Cardiac muscle cell (in vitro differentiated cells and primary cell): ENCODE data around the gene COL25A1. TPM values are rescaled to one million over a fixed set of nuclear protein-coding genes. Genes with fewer than 3 reads are reported as not detected.

Source experiments
- DNase-seq, 2 donors: peaks; one replicate each; pipeline versions ENCODE4 v3.0.0 to v3.0.0-alpha.2; 2010 to 2017; ENCODE audit warnings: low read depth in 1 of 2, low spot score in 1 of 2
- H3K27ac ChIP-seq: fragments of 200-600 bp; sonication (generic); 2 replicates; pipeline ENCODE4 v1.5.1; 2016
- H3K27me3 ChIP-seq: fragments of 200-600 bp; sonication (generic); 2 replicates; pipeline ENCODE4 v1.6.0; 2016; ENCODE audit warnings: control low read depth
- H3K36me3 ChIP-seq: fragments of 200-600 bp; sonication (generic); 2 replicates; pipeline ENCODE4 v1.5.1; 2016; ENCODE audit warnings: control low read depth
- H3K4me1 ChIP-seq: fragments of 200-600 bp; sonication (generic); 2 replicates; pipeline ENCODE4 v1.8.1; 2017; ENCODE audit warnings: low read depth, mild to moderate bottlenecking, mixed run types
- H3K4me3 ChIP-seq: fragments of 200-600 bp; sonication (generic); 2 replicates; pipeline ENCODE4 v1.5.1; 2016; ENCODE audit warnings: mild to moderate bottlenecking
- H3K9me3 ChIP-seq: fragments of 200-600 bp; sonication (generic); 2 replicates; pipeline ENCODE4 v1.5.1; 2017; ENCODE audit warnings: low read depth, mild to moderate bottlenecking, control low read depth
- polyA plus RNA-seq: library from polyadenylated mRNA; unstranded; fragments of >200 nt; fragmentation: Nextera tagmentation; extraction: Ambion mirVana; gene quantifications from 2 replicates; pipeline ENCODE4 v1.2.1, GENCODE V29; 2016
- total RNA-seq: library from RNA; depleted of rRNA; stranded (reverse); fragments of >200 nt; gene quantifications from 2 replicates; pipeline ENCODE4 v1.2.3, GENCODE V29; 2016
- TF ChIP-seq, protein P1 (sequence below): IDR thresholded peaks from 2 replicates; pipeline ENCODE4 v1.5.1; 2012; ENCODE audit warnings: low read depth, mild to moderate bottlenecking, low read length

The COL25A1 gene
- total and polyA plus RNA-seq, 2 experiments from 2014 or later: 3.5 to 8.4 TPM

DNA sequence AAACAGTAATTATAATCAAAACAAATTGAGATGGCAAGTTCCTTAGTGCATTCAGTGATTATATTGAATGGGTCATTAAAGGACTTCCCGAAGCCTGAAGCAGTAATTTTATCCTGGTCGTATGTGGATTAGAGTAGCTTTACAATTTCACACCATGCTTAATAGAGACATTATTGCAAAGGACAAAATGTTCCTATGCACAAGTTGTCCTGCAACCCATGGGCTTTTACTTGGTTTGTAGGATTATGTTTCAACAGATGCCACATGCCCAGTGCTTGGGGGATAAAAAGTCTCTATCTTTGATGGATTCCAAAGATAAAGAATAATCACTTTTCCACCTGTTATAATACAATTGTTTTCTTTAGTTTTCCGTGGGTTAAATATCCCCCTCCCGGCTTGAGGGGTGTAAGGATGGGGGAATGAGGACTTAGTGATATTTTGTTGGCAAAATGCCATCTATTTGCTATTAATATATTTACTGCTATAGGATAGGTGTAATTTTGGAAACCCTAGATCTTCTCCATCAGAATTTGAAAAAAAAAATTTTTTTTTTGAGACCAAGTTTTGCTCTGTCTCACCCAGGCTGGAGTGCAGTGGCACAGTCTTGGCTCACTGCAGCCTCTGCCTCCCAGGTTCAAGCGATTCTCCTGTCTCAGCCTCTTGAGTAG is 383.1 kb downstream of the COL25A1 start:
- Histone ChIP-seq H3K9me3 (no peaks in the 10 kb centered on the region), H3K27me3 (no peaks in the 10 kb centered on the region), H3K4me3 (no peak overlapping the region), H3K27ac (no peak overlapping the region), H3K4me1 (no peaks in the 10 kb centered on the region), H3K36me3 (no peaks in the 10 kb centered on the region)
- no peak for DNase-seq
- TF ChIP-seq, protein P1, sequence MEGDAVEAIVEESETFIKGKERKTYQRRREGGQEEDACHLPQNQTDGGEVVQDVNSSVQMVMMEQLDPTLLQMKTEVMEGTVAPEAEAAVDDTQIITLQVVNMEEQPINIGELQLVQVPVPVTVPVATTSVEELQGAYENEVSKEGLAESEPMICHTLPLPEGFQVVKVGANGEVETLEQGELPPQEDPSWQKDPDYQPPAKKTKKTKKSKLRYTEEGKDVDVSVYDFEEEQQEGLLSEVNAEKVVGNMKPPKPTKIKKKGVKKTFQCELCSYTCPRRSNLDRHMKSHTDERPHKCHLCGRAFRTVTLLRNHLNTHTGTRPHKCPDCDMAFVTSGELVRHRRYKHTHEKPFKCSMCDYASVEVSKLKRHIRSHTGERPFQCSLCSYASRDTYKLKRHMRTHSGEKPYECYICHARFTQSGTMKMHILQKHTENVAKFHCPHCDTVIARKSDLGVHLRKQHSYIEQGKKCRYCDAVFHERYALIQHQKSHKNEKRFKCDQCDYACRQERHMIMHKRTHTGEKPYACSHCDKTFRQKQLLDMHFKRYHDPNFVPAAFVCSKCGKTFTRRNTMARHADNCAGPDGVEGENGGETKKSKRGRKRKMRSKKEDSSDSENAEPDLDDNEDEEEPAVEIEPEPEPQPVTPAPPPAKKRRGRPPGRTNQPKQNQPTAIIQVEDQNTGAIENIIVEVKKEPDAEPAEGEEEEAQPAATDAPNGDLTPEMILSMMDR: no peak

DNA sequence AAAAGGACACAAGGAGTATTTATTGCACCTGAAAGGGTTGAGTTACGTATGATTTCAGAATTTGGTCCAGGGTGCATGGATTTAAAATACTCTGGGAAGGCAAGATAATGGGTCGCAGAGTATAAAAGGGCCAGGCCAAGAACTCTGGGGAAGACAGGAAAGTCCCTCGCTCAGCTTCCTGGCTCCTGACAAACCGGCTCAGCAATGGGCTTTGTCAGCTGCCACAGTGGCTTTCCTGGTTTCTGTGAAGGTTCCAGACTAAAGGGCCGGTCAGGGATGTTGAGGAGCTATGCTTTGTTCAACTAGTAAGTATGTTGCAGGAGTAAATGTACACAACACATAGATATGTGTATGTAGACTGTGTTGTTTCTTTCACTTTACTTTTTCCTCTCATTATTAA is 385.2 kb downstream of the COL25A1 start:
- no peak overlapping the region for H3K4me3 ChIP-seq
- H3K27ac ChIP-seq: no peak overlapping the region
- H3K27me3 ChIP-seq: no peaks in the 10 kb centered on the region
- no peaks in the 10 kb centered on the region for H3K36me3 ChIP-seq
- DNase-seq: no peak
- H3K4me1 ChIP-seq: no peaks in the 10 kb centered on the region
- TF ChIP-seq, protein P1: no peak
- no peaks in the 10 kb centered on the region for H3K9me3 ChIP-seq

DNA sequence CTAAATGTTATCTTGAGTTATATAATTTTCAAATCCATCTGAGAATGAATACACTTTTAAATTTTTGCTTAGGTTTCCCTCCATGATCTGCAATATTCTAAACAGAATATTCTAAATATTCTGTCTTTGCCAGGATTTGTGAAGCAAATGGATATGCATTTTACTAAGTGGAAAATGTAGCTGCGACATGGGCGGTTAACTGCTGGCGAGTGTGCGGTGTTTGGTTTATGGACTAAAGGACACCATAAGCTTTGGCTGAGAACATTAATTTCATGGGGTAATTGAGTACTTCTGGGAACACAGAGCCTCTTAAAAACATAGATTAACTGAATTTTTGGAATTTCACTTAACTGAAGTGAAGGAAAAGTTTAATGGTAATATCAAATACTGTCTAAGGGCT is 385.8 kb downstream of the COL25A1 start:
- H3K36me3 ChIP-seq: no peaks in the 10 kb centered on the region
- no peaks in the 10 kb centered on the region for H3K4me1 ChIP-seq
- DNase-seq: no peak
- no peaks in the 10 kb centered on the region for H3K9me3 ChIP-seq
- H3K4me3 ChIP-seq: no peak overlapping the region
- TF ChIP-seq, protein P1: no peak
- no peak overlapping the region for H3K27ac ChIP-seq
- no peaks in the 10 kb centered on the region for H3K27me3 ChIP-seq

DNA sequence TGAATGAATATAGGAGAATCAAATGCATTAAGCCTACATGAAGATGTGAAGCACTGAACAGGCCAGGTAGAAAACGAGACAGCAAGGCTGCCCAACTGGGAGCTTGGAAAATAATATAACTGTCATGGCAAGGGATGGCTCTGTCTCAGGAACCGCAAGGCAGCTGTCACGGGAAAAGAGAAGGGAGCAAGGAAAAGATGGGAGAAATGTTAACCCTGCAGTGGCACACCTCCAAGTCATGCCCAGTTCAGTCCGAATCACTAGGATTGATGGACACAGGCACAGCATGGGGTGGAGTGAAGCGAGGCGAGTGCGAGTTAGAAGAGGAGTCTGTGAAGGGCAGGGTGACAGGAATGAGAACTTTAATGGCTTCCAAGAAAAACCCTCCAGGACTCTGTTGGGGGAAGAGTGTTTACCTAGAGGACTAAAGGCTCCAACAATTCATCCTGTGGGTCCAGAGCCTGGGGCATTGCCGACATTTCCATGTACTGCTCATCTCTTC is 395.5 kb downstream of the COL25A1 start:
- Histone ChIP-seq H3K36me3 (no peaks in the 10 kb centered on the region), H3K27me3 (no peaks in the 10 kb centered on the region), H3K9me3 (no peaks in the 10 kb centered on the region), H3K4me3 (no peak overlapping the region), H3K27ac (no peak overlapping the region), H3K4me1 (no peaks in the 10 kb centered on the region)
- no peak for DNase-seq
- TF ChIP-seq, protein P1: no peak

GRCh38 chr4:108906006-108906405 is 396.5 kb downstream of the COL25A1 start:
- Histone ChIP-seq H3K36me3 (no peaks in the 10 kb centered on the region), H3K4me3 (no peak overlapping the region), H3K27me3 (no peaks in the 10 kb centered on the region), H3K27ac (no peak overlapping the region), H3K4me1 (no peaks in the 10 kb centered on the region), H3K9me3 (no peaks in the 10 kb centered on the region)
- no peak for DNase-seq
- TF ChIP-seq, protein P1: no peak
